GM23338 (cell line): Measurements from ENCODE around the gene ALX1.

Experiments
- CREB1 ChIP-seq: fragments of 250-450 bp; sonication (Bioruptor Pico); IDR thresholded peaks from 2 replicates; pipeline ENCODE4 v1.5.0; 2020; ENCODE audit warnings: low read depth, mild to moderate bottlenecking, moderate library complexity
- ETS1 ChIP-seq: IDR thresholded peaks from 2 replicates; pipeline ENCODE4 v1.6.1; 2016; ENCODE audit warnings: antibody characterized with exemption
- EZH2 ChIP-seq: fragments of 200-600 bp; sonication (generic); IDR thresholded peaks from one replicate; pipeline ENCODE4 v1.8.0; 2017; ENCODE audit warnings: antibody characterized with exemption, mild to moderate bottlenecking, low read depth; ENCODE audit not compliant: unreplicated experiment
- EZH2phosphoT487 ChIP-seq: fragments of 200-600 bp; sonication (generic); IDR thresholded peaks from one replicate; pipeline ENCODE4 v1.8.1; 2018; ENCODE audit warnings: antibody characterized with exemption; ENCODE audit not compliant: unreplicated experiment
- JUNB ChIP-seq: IDR thresholded peaks from one replicate; pipeline ENCODE4 v1.6.1; 2016; ENCODE audit warnings: antibody characterized with exemption; ENCODE audit not compliant: unreplicated experiment
- POLR2AphosphoS5 ChIP-seq: IDR thresholded peaks from 2 replicates; pipeline ENCODE4 v1.6.1; 2016; ENCODE audit warnings: antibody characterized with exemption, low read depth
- STAT1 ChIP-seq: IDR thresholded peaks from one replicate; pipeline ENCODE4 v1.6.1; 2016; ENCODE audit warnings: antibody characterized with exemption; ENCODE audit not compliant: unreplicated experiment
- ZNF331 ChIP-seq: fragments of 250-450 bp; sonication (Bioruptor Pico); IDR thresholded peaks from 2 replicates; pipeline ENCODE4 v1.5.0; 2020; ENCODE audit warnings: low read depth, mild to moderate bottlenecking, moderate library complexity
- TF ChIP-seq, protein P1 (sequence below), 2 experiments: fragments of 200-600 bp in 1 of 2; sonication (generic) in 1 of 2; conservative IDR thresholded peaks; 2 replicates each; pipeline versions ENCODE4 v1.5.1 to v1.6.1; 2016 to 2017; ENCODE audit warnings: antibody characterized with exemption in 2 of 2, low read depth in 2 of 2, mild to moderate bottlenecking in 2 of 2, moderate library complexity in 1 of 2
- TF ChIP-seq, protein P2 (sequence below): IDR thresholded peaks from one replicate; pipeline ENCODE4 v1.6.1; 2018; ENCODE audit warnings: antibody characterized with exemption; ENCODE audit not compliant: unreplicated experiment
- TF ChIP-seq, protein P3 (sequence below): fragments of 250-450 bp; sonication (Bioruptor Pico); IDR thresholded peaks from 2 replicates; pipeline ENCODE4 v1.5.0; 2020; ENCODE audit warnings: mild to moderate bottlenecking, moderate library complexity

DNA sequence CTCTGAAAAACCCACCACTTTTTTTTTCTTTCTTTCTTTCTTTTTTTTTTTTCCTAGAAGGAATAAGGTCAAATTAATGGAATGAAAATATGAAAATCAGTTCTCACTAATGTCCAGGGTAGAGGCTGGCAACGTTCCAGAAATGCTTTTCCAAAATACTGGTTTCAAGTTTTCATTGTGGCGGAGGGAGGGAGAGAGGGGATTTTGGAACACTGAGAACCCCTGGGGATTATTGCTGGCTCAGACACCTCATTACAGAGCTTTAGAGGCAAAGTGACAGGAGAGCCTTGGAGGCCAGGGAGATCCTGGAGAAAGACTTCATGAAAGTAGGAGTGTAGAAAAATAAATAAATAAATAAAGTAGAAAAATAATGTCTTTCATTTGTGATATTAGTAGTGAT lies 45.4 kb downstream of the ALX1 start:
- TF ChIP-seq EZH2, result no peak
- TF ChIP-seq, protein P1, sequence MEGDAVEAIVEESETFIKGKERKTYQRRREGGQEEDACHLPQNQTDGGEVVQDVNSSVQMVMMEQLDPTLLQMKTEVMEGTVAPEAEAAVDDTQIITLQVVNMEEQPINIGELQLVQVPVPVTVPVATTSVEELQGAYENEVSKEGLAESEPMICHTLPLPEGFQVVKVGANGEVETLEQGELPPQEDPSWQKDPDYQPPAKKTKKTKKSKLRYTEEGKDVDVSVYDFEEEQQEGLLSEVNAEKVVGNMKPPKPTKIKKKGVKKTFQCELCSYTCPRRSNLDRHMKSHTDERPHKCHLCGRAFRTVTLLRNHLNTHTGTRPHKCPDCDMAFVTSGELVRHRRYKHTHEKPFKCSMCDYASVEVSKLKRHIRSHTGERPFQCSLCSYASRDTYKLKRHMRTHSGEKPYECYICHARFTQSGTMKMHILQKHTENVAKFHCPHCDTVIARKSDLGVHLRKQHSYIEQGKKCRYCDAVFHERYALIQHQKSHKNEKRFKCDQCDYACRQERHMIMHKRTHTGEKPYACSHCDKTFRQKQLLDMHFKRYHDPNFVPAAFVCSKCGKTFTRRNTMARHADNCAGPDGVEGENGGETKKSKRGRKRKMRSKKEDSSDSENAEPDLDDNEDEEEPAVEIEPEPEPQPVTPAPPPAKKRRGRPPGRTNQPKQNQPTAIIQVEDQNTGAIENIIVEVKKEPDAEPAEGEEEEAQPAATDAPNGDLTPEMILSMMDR (conservative IDR thresholded peaks at IDR 0.05; ENCODE audit: low read depth in 2 of 2), result no peak
- TF ChIP-seq EZH2phosphoT487, result no peak
- TF ChIP-seq, protein P2, sequence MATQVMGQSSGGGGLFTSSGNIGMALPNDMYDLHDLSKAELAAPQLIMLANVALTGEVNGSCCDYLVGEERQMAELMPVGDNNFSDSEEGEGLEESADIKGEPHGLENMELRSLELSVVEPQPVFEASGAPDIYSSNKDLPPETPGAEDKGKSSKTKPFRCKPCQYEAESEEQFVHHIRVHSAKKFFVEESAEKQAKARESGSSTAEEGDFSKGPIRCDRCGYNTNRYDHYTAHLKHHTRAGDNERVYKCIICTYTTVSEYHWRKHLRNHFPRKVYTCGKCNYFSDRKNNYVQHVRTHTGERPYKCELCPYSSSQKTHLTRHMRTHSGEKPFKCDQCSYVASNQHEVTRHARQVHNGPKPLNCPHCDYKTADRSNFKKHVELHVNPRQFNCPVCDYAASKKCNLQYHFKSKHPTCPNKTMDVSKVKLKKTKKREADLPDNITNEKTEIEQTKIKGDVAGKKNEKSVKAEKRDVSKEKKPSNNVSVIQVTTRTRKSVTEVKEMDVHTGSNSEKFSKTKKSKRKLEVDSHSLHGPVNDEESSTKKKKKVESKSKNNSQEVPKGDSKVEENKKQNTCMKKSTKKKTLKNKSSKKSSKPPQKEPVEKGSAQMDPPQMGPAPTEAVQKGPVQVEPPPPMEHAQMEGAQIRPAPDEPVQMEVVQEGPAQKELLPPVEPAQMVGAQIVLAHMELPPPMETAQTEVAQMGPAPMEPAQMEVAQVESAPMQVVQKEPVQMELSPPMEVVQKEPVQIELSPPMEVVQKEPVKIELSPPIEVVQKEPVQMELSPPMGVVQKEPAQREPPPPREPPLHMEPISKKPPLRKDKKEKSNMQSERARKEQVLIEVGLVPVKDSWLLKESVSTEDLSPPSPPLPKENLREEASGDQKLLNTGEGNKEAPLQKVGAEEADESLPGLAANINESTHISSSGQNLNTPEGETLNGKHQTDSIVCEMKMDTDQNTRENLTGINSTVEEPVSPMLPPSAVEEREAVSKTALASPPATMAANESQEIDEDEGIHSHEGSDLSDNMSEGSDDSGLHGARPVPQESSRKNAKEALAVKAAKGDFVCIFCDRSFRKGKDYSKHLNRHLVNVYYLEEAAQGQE, result no peak
- TF ChIP-seq CREB1 (CRISPR knock-in tag), result no peak
- TF ChIP-seq POLR2AphosphoS5, result no peak
- no peak for TF ChIP-seq ETS1
- no peak for TF ChIP-seq STAT1
- no peak for TF ChIP-seq JUNB
- TF ChIP-seq ZNF331 (CRISPR knock-in tag), result no peak
- TF ChIP-seq, protein P3, sequence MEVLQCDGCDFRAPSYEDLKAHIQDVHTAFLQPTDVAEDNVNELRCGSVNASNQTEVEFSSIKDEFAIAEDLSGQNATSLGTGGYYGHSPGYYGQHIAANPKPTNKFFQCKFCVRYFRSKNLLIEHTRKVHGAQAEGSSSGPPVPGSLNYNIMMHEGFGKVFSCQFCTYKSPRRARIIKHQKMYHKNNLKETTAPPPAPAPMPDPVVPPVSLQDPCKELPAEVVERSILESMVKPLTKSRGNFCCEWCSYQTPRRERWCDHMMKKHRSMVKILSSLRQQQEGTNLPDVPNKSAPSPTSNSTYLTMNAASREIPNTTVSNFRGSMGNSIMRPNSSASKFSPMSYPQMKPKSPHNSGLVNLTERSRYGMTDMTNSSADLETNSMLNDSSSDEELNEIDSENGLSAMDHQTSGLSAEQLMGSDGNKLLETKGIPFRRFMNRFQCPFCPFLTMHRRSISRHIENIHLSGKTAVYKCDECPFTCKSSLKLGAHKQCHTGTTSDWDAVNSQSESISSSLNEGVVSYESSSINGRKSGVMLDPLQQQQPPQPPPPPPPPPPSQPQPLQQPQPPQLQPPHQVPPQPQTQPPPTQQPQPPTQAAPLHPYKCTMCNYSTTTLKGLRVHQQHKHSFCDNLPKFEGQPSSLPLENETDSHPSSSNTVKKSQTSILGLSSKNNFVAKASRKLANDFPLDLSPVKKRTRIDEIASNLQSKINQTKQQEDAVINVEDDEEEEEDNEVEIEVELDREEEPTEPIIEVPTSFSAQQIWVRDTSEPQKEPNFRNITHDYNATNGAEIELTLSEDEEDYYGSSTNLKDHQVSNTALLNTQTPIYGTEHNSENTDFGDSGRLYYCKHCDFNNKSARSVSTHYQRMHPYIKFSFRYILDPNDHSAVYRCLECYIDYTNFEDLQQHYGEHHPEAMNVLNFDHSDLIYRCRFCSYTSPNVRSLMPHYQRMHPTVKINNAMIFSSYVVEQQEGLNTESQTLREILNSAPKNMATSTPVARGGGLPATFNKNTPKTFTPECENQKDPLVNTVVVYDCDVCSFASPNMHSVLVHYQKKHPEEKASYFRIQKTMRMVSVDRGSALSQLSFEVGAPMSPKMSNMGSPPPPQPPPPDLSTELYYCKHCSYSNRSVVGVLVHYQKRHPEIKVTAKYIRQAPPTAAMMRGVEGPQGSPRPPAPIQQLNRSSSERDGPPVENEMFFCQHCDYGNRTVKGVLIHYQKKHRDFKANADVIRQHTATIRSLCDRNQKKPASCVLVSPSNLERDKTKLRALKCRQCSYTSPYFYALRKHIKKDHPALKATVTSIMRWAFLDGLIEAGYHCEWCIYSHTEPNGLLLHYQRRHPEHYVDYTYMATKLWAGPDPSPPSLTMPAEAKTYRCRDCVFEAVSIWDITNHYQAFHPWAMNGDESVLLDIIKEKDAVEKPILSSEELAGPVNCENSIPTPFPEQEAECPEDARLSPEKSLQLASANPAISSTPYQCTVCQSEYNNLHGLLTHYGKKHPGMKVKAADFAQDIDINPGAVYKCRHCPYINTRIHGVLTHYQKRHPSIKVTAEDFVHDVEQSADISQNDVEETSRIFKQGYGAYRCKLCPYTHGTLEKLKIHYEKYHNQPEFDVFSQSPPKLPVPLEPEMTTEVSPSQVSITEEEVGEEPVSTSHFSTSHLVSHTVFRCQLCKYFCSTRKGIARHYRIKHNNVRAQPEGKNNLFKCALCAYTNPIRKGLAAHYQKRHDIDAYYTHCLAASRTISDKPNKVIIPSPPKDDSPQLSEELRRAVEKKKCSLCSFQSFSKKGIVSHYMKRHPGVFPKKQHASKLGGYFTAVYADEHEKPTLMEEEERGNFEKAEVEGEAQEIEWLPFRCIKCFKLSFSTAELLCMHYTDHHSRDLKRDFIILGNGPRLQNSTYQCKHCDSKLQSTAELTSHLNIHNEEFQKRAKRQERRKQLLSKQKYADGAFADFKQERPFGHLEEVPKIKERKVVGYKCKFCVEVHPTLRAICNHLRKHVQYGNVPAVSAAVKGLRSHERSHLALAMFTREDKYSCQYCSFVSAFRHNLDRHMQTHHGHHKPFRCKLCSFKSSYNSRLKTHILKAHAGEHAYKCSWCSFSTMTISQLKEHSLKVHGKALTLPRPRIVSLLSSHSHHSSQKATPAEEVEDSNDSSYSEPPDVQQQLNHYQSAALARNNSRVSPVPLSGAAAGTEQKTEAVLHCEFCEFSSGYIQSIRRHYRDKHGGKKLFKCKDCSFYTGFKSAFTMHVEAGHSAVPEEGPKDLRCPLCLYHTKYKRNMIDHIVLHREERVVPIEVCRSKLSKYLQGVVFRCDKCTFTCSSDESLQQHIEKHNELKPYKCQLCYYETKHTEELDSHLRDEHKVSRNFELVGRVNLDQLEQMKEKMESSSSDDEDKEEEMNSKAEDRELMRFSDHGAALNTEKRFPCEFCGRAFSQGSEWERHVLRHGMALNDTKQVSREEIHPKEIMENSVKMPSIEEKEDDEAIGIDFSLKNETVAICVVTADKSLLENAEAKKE (CRISPR knock-in tag), result no peak
